Cerebellar nuclear complex (tissue), 1 donor: ENCODE measurements around the gene FBXW11.
A peak's percentile ranks its signal among the peaks of the same experiment; 100 is the strongest.
"Not testable (repeated sequence)": the region's sequence is repeated elsewhere in the genome, so short reads cannot be mapped to it uniquely, and the experiment has no call there.

Experiments
- DNase-seq, 2 experiments: peaks; one replicate each; lab custom pipeline; 2025; lab: John Stamatoyannopoulos, UW

The FBXW11 gene

DNA sequence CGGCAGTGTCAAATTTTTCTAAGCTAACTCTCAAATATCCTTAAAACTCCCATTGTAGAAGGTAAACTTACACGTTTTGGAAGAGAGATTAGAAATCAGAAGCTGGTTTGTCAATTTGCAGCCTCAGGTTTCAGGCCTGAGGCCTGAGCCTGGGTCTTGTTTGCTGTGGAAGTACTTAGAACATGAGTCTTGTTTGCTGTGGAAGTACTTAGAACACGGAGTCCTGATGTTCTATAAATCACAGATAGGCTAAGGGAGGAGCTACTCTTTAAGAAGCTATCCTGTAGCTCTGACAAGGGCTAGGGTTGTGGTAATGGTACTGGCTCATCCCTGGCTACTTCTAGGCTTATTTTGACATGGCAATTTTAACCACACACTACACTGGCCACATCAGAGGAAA lies 97.8 kb downstream of the FBXW11 start:
- no peak for DNase-seq

- DNase-seq, result peak in 1 of 2 experiments; percentile 30
Observed at GRCh38 chr5:171907725-171908343, 98.6 kb downstream of the FBXW11 start.

GRCh38 chr5:171906703-171907590 lies 99.5 kb downstream of the FBXW11 start:
- DNase-seq, result no peak

- no peak for DNase-seq
Observed at GRCh38 chr5:171906066-171906570, 100.3 kb downstream of the FBXW11 start.

DNA sequence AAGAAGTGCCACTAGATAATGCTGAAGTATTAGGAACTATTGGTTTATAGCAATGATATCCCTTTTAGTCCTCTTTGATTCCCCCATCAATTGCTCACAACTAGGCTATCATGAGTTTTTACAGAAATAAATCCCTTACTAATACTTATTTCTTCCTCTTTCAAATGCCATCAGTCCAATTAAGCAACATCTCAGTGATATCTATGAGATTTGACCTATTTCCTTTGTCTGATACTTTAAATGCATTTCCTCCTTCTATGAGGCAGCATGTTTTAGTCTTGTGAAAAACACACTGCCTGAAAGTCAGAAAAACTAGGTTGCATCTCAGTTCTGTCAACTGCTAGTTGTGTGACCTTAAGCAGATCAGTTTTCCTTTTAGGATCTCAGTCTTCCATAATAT lies 101.6 kb downstream of the FBXW11 start:
- no peak for DNase-seq

GRCh38 chr5:171901764-171902163 lies 104.7 kb downstream of the FBXW11 start:
- DNase-seq, result no peak

DNA sequence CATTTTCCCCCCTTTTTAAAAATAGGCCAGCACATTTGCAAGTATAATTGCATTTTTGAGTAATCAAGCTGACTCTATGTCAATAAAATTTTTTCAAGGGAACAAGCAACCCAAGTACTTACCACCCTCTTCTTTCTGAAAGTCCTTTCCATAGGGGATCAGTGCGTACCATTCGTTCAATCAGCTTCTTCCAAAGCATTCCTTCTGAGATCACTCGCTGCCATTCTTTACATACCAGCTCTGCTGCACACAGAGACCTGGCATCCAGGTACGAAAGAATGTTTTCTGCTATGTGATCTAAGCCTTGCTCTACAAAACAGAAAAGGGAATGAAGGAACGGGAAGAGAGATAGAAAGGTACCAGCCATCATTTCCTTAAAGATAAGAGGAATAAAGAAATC lies 106.6 kb downstream of the FBXW11 start:
- no peak for DNase-seq

GRCh38 chr5:171898879-171899278 lies 107.6 kb downstream of the FBXW11 start:
- no peak for DNase-seq

DNA sequence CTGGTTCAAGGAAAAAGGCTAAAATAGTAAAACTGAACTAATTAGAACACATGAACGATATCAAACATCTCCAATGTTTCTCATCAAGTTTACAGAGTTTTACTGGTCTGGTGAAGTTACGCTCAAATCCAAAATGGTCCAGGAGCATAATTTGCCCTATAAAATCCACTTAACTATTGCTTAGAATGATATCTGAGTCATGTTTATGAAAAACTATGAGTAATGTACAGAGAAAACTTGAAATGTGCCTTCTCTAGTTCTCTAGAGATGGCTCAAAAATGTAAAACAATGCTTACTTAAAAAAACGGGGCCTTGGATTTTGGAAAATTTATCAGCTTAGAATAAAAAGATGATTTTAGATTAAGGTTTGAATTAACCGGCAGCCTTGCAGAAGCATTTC lies 108.1 kb downstream of the FBXW11 start:
- no peak for DNase-seq

DNA sequence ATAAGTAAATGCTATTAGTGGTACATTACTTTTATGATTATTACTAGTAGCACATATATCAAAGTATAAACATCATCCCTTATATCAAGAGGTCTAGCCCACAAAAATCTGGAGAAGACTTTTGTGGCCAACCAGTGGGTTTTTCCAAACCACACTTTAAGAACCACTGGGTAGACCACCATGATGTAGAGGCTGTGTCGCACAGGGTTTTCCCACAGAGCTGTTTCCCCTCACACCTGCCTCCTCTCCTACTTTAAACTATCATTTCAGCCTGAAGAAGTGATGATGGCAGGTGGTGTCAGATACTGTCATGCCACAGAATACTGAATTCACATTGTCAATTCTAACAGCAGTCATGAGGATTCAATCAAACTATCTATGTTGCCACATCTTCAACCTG lies 109.2 kb downstream of the FBXW11 start:
- DNase-seq, result no peak

- DNase-seq, result no peak
Observed at GRCh38 chr5:171895081-171895480, 111.4 kb downstream of the FBXW11 start.

DNA sequence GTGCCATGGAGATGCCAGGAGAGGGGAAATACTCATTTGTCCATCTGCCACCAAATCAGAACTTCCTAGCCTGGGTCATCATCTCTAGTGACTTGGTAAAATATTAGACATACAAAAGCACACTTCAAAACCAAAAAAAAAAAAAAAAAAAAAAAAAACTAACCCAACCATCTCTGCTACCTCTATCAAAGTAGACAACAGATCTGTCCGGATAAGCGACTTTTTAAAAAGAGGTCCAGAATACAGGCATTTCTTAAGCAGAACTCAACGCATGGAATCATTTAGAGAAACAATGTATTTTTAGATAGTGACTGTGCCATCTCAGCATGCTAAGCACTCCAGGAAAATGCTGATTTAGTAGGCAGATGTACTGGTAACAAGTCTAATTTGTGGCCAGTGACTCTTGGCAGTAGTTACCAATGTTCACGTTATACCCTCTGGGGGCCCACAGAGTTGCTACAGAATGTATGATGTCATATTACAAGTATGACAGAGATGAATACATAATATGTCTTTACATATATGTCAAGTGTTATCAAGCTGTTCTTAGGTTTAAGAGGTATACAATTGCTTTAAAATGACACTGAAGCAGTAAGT lies 113.0 kb downstream of the FBXW11 start:
- DNase-seq, result no peak

GRCh38 chr5:171891595-171891994 lies 114.8 kb downstream of the FBXW11 start:
- DNase-seq, result no peak

DNA sequence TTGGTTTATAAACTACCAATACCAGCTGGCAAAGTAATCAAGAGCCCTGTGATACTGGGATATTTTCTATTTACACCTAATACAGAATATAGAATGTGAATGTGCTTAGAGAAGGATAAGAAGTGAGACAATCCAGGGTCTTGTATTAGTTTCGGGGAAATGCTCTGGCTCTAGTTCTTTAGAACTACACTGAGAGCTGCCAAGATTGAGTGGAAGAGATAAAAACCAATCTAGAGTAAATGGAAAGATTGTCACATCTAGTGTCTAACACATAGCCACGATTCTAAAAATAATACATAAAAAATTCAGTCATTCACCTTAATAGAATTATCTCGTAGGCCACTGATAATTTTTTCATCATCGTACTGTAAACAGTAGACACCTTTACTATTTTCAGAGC lies 115.3 kb downstream of the FBXW11 start:
- no peak for DNase-seq

DNA sequence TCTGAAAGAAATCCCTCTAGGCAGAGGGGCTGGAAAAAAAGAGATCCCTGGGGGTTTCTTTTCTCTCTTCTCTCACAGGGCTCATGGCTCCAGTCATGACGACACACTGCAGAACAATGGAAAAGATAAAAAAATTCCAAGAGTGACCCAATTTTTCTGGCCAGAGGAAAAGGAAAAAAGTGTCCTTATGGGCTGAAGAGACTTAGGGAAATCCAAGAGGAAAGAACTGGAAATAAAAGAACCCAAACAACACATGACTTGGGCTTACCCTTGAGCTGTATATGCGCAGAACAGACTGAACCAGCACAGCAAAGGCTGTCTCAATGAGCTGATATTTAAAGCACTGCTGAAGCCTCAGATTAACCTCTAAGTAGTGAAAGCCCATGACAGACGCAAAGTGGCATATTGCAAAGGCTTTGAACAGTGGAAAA lies 118.4 kb downstream of the FBXW11 start:
- DNase-seq, result no peak

- DNase-seq, result not testable (repeated sequence)
Observed at GRCh38 chr5:171886037-171886436, 120.4 kb downstream of the FBXW11 start.

- no peak for DNase-seq
Observed at GRCh38 chr5:171882118-171882517, 124.3 kb downstream of the FBXW11 start.

DNA sequence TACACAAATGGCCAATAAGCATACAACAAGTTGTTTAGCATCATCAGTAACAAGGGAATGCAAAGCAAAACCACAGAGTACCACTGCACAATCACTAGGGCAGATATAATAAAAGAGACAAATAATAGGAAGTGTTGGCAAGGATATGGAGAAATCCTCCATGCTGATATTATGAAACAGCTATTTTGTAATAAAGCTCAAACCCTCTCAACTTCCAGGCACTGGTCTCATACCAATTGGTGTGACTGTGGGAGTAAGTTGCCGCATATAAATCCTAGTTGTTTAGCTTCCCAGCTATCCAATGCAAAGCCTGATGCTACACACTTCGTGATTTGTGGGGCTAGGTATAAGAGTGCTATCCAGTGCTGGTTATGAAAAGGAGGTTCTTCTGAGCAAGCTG lies 132.2 kb downstream of the FBXW11 start:
- no peak for DNase-seq

DNA sequence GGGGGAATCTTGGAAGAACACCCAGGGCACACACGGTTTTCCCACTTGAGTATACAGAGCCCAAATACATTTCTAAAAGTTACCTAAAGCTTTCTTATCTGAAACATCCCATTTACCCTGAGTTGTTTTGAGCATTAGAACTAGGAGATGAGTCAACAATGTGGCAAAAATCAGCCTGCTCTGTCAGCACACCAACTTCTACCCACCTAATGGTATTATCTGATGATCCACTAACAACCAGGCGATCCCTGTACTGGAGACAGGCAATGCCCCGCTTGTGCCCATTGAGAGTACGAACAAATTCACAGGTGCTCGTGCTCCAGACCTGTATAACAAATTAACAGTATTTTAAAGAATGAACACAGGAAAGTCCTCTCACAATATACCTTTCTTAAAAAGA lies 133.8 kb downstream of the FBXW11 start:
- DNase-seq, result no peak

DNA sequence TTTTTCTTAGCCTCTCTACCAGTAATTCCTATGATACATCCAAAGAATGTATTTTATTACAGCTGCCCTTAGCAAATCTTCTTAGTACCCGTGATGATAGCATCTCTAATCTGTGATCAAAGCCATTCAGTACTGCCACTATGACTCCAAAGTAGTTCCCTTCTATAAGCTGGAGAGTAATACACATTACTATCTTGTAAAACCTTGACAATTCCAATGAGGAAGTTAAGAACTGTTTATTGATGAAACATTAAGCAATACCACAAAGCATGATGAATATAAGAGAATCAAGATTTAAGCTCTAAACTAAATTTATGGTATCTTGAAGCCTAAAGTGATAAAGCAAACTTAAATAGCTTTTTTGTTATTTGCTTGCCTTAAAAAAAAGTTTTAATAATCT lies 134.7 kb downstream of the FBXW11 start:
- DNase-seq, result no peak

- no peak for DNase-seq
Observed at GRCh38 chr5:171869956-171870355, 136.5 kb downstream of the FBXW11 start.

- no peak for DNase-seq
Observed at GRCh38 chr5:171868236-171868635, 138.2 kb downstream of the FBXW11 start.

DNA sequence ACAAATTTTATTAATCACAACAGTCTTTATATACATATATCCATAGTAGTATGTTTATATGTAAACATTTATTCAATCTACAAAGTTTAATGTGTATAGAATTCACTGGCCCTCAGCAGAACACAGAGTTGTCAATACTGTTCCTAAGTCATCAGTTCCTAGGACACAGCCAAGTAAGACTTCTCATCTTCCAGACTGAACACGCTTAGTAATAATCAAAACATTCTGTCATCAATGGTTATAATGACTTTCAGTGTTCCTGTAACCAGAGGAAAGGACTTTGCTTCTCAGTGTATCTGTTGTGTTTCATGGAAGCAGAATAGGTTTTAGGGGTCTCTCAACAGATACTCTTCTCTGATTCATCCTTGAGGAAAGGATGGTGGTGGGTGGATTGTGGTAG lies 138.7 kb downstream of the FBXW11 start:
- DNase-seq, result no peak
